ENCODE measurements around the gene RHBDF2.
"Not testable (repeated sequence)": the region's sequence is repeated elsewhere in the genome, so short reads cannot be mapped to it uniquely, and the experiment has no call there.

Gene RHBDF2

GRCh38 chr17:76537578-76538280 lies 36.5 kb upstream of the RHBDF2 start, which contains the start of gene CYGB:
CYGB (minus strand) TSS chr17:76537709; CDS start chr17:76537542, 167 bp downstream.
- no peak for DNase-seq (ENCODE audit: extremely low read depth, low read depth)
- peak within 1 kb of the TSS; percentile 38 for H3K4me3 ChIP-seq (replicated peaks; ENCODE audit: low read depth, low read length)
- TF ChIP-seq, protein P1, sequence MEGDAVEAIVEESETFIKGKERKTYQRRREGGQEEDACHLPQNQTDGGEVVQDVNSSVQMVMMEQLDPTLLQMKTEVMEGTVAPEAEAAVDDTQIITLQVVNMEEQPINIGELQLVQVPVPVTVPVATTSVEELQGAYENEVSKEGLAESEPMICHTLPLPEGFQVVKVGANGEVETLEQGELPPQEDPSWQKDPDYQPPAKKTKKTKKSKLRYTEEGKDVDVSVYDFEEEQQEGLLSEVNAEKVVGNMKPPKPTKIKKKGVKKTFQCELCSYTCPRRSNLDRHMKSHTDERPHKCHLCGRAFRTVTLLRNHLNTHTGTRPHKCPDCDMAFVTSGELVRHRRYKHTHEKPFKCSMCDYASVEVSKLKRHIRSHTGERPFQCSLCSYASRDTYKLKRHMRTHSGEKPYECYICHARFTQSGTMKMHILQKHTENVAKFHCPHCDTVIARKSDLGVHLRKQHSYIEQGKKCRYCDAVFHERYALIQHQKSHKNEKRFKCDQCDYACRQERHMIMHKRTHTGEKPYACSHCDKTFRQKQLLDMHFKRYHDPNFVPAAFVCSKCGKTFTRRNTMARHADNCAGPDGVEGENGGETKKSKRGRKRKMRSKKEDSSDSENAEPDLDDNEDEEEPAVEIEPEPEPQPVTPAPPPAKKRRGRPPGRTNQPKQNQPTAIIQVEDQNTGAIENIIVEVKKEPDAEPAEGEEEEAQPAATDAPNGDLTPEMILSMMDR (IDR thresholded peaks at IDR 0.05; ENCODE audit: low read depth, low read length, missing control alignments): no peak

GRCh38 chr17:76537288-76537577 lies 36.0 kb upstream of the RHBDF2 start:
- peak overlapping the region; percentile 38 for H3K4me3 ChIP-seq (replicated peaks; ENCODE audit: low read depth, low read length)
- no peak for DNase-seq (ENCODE audit: extremely low read depth, low read depth)
- TF ChIP-seq, protein P1 (IDR thresholded peaks at IDR 0.05; ENCODE audit: low read depth, low read length, missing control alignments): no peak

DNA sequence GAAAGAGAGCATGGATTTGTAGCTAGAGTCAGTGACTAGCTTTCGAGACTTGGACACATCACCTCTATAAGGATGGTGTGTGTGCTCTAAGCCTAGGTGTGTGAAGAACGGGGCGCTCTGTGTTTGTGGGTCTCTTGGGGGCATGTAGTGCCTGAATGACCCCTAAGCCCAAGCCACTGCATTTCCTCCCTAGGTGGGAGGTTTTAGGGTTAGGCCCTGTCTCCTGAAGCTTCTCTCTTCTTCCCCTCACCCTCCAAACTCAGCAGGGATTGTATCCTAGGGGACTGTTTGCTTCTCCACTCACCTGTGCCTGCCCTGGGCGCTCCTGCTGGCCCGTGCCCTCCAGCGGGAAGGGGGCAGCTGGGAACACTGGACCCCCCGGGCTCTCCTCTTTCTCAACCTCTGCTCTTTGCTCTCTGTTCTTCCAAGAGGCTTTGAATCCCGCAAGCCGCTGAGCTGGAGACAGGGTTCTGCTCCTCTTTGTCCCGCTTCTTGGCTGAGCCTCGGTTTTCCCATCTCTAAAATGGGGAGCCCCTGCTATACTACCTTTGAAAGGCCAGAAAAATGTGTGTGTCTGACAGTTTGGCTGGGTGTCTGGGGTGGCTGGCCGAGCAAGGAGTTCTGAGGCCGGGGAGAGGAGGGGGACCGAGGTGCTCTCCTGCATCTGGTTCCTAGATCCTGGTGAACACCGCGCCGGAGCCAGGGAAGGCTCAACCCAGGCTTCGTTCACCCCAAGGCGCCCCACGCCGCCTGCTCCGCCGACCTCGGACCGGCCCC lies 35.5 kb upstream of the RHBDF2 start:
- TF ChIP-seq, protein P1 (IDR thresholded peaks at IDR 0.05; ENCODE audit: low read depth, low read length, missing control alignments): no peak
- peak overlapping the region; percentile 38 for H3K4me3 ChIP-seq (replicated peaks; ENCODE audit: low read depth, low read length)
- no peak for DNase-seq (ENCODE audit: extremely low read depth, low read depth)

DNA sequence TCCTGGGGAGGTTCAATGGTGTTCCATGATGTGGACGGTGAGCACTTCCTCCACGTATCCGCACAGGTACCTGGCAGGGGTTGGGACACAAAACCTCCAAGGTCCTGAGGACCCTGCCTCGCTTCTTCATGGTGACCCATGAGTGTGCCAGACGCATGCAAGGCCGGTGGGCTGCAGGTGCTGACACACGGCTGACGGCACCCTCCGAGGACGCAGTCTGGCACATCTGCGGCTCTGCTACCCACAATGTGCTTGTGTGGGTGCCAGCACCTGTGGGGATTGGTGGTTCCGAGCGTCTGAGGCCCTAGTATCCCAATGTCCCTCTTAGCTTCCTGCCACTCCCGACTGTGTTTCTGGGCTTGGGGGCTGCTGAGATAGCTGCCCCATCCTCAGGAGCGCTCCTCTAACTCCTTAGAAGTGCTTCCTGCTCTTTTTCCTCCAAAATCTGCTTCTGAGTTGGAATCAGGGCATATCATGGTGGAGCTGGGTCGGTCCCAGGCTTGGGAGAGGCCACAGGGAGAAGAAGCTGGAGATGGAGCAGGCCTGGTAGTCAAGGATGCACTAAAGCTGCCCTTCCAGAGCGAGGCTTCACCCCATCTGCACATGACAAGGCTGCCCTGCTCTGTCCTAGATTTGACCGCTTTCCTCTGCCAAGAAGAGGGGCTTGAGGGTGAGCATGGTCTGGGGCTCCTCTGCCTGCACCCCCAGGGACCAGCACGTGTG lies 34.7 kb upstream of the RHBDF2 start:
- no peak for DNase-seq (ENCODE audit: extremely low read depth, low read depth)
- TF ChIP-seq, protein P1 (IDR thresholded peaks at IDR 0.05; ENCODE audit: low read depth, low read length, missing control alignments): no peak
- H3K4me3 ChIP-seq (replicated peaks; ENCODE audit: low read depth, low read length): no peak overlapping the region

GRCh38 chr17:76534831-76535732 lies 33.9 kb upstream of the RHBDF2 start:
- TF ChIP-seq, protein P1 (IDR thresholded peaks at IDR 0.05; ENCODE audit: low read depth, low read length, missing control alignments): no peak
- no peak for DNase-seq (ENCODE audit: extremely low read depth, low read depth)
- H3K4me3 ChIP-seq (replicated peaks; ENCODE audit: low read depth, low read length): no peak overlapping the region

DNA sequence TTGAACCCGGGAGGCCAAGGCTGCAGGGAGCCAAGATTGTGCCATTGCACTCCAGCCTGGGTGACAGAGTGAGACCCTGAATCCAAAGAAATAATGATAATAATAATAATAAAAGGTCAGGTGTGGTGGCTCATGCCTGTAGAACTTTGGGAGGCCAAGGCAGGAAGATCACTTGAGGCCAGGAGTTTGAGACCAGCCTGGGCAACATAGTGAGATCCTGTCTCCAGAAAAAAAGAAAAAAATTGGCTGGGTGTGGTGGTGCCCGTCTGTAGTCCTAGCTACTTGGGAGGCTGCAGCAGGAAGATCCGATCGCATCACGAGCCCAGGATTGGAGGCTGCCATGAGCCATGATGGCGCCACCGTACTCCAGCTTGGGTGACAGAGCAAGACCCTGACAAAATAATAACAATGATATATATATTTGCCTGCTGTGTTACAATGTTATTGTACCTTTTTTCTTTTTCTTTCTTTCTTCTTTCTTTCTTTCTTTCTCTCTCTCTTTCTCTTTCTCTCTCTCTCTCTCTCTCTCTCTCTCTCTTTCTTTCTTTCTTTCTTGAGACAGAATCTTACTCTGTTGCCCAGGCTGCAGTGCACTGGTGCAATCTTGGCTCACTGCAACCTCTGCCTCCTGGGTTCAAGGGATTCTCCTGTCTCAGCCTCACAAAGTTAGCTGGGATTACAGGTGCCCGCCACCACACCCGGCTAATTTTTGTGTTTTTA lies 32.6 kb upstream of the RHBDF2 start:
- DNase-seq (ENCODE audit: extremely low read depth, low read depth): not testable (repeated sequence)

More for the DNA sequence above, 32.6 kb upstream of the RHBDF2 start:
- H3K4me3 ChIP-seq (replicated peaks; ENCODE audit: low read depth, low read length): not testable (repeated sequence)
